MM.1S (cell line): ENCODE results near the gene FAM181A.

Experiments
- DNase-seq: peaks from one replicate; pipeline ENCODE4 v3.0.0-alpha.2; 2015
- H2AFZ ChIP-seq: fragments of 300-600 bp; sonication (generic); 2 replicates; pipeline ENCODE4 v1.6.0; 2016; ENCODE audit warnings: antibody characterized with exemption, low read length
- H3F3A ChIP-seq: fragments of 300-600 bp; sonication (generic); 2 replicates; pipeline ENCODE4 v1.6.1; 2016; ENCODE audit warnings: mild to moderate bottlenecking, antibody characterized with exemption, low read length, moderate library complexity, mixed read lengths; ENCODE audit not compliant: insufficient read depth
- H3K27ac ChIP-seq: fragments of 300-600 bp; sonication (generic); 2 replicates; pipeline ENCODE4 v1.5.1; 2016; ENCODE audit warnings: mild to moderate bottlenecking, low read length
- H3K27me3 ChIP-seq: fragments of 300-600 bp; sonication (generic); replicated peaks from 2 replicates; pipeline ENCODE4 v1.6.0; 2016; ENCODE audit warnings: low read length; ENCODE audit not compliant: insufficient read depth
- H3K36me3 ChIP-seq: fragments of 300-600 bp; sonication (generic); replicated peaks from 2 replicates; pipeline ENCODE4 v1.6.1; 2016; ENCODE audit warnings: mild to moderate bottlenecking, low read length, mixed read lengths; ENCODE audit not compliant: insufficient read depth
- H3K4me1 ChIP-seq: fragments of 300-600 bp; sonication (generic); 2 replicates; pipeline ENCODE4 v1.6.1; 2016; ENCODE audit warnings: low read length, mixed read lengths
- H3K4me2 ChIP-seq: fragments of 300-600 bp; sonication (generic); 2 replicates; pipeline ENCODE4 v1.6.0; 2016; ENCODE audit warnings: low read depth, low read length
- H3K4me3 ChIP-seq: fragments of 300-600 bp; sonication (generic); 2 replicates; pipeline ENCODE4 v1.5.1; 2016; ENCODE audit warnings: low read length, mixed read lengths
- H3K79me2 ChIP-seq: fragments of 300-600 bp; sonication (generic); 2 replicates; pipeline ENCODE4 v1.6.1; 2016; ENCODE audit warnings: mixed run types, low read length, mixed read lengths
- H3K9ac ChIP-seq: fragments of 300-600 bp; sonication (generic); 2 replicates; pipeline ENCODE4 v1.6.1; 2016; ENCODE audit warnings: low read length, mixed read lengths
- H3K9me2 ChIP-seq: fragments of 300-600 bp; sonication (generic); replicated peaks from 2 replicates; pipeline ENCODE4 v1.6.1; 2016; ENCODE audit warnings: mild to moderate bottlenecking, low read length, mixed read lengths; ENCODE audit not compliant: insufficient read depth
- H3K9me3 ChIP-seq: fragments of 300-600 bp; sonication (generic); replicated peaks from 2 replicates; pipeline ENCODE4 v1.6.1; 2016; ENCODE audit warnings: mild to moderate bottlenecking, low read length, mixed read lengths; ENCODE audit not compliant: insufficient read depth
- H4K20me1 ChIP-seq: fragments of 300-600 bp; sonication (generic); 2 replicates; pipeline ENCODE4 v1.6.1; 2016; ENCODE audit warnings: mild to moderate bottlenecking, low read length, moderate library complexity, mixed read lengths; ENCODE audit not compliant: insufficient read depth
- EZH2 ChIP-seq: fragments of 300-600 bp; sonication (generic); optimal IDR thresholded peaks from 2 replicates; pipeline ENCODE3; 2017; ENCODE audit warnings: low read depth, mild to moderate bottlenecking, antibody characterized with exemption, low read length, mixed read lengths
- EZH2phosphoT487 ChIP-seq: fragments of 300-600 bp; sonication (generic); IDR thresholded peaks from 2 replicates; pipeline ENCODE4 v1.6.1; 2018; ENCODE audit warnings: antibody characterized with exemption, low read length
- TF ChIP-seq, protein P1 (sequence below): fragments of 300-600 bp; sonication (generic); IDR thresholded peaks from 2 replicates; pipeline ENCODE4 v1.5.1; 2016; ENCODE audit warnings: antibody characterized with exemption, low read length, mixed read lengths

The FAM181A gene

DNA sequence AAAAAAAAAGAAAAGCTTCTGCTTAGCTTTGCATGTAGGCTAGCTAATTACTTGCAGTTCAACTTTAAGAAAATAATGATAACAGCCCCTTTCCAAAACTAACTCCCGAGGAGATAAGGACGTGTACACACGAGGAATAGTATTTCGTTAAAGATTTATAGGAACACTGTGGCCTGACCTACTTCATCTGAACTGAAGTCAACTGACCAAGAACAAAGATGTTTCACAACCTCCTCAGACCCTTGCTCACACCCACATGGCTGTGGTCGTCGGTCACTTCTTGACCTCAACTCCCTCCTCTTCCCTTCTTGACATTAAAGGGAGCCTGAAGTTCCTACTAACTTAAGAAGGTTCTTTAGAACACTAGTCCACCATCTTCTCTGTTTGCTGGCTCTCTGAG, 25.3 kb upstream of the FAM181A start:
- H3F3A ChIP-seq = no peaks in the 10 kb centered on the region
- H4K20me1 ChIP-seq = no peaks in the 10 kb centered on the region
- no peak overlapping the region for H3K27ac ChIP-seq
- H3K9ac ChIP-seq = no peak overlapping the region
- H3K79me2 ChIP-seq = no peaks in the 10 kb centered on the region
- no peak overlapping the region for H2AFZ ChIP-seq
- no peak for DNase-seq
- no peaks in the 10 kb centered on the region for H3K36me3 ChIP-seq
- H3K9me2 ChIP-seq = no peaks in the 10 kb centered on the region
- H3K4me2 ChIP-seq = no peak overlapping the region
- no peaks in the 10 kb centered on the region for H3K9me3 ChIP-seq
- H3K4me1 ChIP-seq = no peaks in the 10 kb centered on the region
- H3K27me3 ChIP-seq = no peaks in the 10 kb centered on the region
- H3K4me3 ChIP-seq = no peak overlapping the region
- no peak for TF ChIP-seq EZH2
- TF ChIP-seq, protein P1, sequence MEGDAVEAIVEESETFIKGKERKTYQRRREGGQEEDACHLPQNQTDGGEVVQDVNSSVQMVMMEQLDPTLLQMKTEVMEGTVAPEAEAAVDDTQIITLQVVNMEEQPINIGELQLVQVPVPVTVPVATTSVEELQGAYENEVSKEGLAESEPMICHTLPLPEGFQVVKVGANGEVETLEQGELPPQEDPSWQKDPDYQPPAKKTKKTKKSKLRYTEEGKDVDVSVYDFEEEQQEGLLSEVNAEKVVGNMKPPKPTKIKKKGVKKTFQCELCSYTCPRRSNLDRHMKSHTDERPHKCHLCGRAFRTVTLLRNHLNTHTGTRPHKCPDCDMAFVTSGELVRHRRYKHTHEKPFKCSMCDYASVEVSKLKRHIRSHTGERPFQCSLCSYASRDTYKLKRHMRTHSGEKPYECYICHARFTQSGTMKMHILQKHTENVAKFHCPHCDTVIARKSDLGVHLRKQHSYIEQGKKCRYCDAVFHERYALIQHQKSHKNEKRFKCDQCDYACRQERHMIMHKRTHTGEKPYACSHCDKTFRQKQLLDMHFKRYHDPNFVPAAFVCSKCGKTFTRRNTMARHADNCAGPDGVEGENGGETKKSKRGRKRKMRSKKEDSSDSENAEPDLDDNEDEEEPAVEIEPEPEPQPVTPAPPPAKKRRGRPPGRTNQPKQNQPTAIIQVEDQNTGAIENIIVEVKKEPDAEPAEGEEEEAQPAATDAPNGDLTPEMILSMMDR = no peak
- TF ChIP-seq EZH2phosphoT487 = no peak

DNA sequence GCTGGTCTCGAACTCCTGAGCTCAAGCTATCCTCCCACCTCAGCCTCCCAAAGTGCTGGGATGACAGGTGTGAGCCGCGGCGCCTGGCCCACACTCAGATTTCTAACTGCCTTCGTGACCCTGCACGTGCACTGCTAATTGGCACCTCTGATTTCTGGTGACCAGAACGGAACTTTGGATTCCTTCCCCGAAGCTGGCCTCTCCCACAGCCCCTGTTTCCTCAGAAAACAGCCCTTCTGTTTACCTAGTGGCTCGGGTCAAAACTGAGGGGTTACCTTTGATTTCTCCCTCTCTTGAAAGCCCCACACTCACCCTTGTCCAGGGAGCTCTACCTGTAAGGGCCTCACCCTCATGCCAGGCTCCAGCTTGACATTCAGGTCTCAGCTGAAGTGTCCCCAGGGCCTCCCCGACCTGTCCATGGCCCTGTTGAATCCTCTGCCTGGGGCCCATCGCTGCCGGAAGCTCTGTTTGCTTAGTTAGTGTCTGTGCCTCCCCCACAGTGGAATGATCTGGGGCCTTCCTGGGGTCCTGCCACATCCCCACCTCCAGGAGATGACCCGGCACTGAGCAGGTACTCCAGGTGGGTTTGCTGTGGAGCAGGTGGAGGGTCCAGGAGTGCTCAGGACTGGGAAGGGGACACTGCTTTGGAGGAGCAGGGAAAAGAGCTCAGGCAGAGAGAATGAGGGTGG, 24.4 kb upstream of the FAM181A start:
- Histone ChIP-seq H3K36me3 (no peaks in the 10 kb centered on the region), H2AFZ (no peak overlapping the region), H3K4me3 (no peak overlapping the region), H3K4me1 (no peaks in the 10 kb centered on the region), H3F3A (no peaks in the 10 kb centered on the region), H3K4me2 (no peak overlapping the region), H3K9me3 (no peaks in the 10 kb centered on the region), H3K27ac (no peak overlapping the region), H4K20me1 (no peaks in the 10 kb centered on the region), H3K9me2 (no peaks in the 10 kb centered on the region), H3K79me2 (no peaks in the 10 kb centered on the region), H3K27me3 (no peaks in the 10 kb centered on the region), H3K9ac (no peak overlapping the region)
- TF ChIP-seq EZH2phosphoT487 = no peak
- TF ChIP-seq EZH2 = no peak
- TF ChIP-seq, protein P1 = no peak
- no peak for DNase-seq

DNA sequence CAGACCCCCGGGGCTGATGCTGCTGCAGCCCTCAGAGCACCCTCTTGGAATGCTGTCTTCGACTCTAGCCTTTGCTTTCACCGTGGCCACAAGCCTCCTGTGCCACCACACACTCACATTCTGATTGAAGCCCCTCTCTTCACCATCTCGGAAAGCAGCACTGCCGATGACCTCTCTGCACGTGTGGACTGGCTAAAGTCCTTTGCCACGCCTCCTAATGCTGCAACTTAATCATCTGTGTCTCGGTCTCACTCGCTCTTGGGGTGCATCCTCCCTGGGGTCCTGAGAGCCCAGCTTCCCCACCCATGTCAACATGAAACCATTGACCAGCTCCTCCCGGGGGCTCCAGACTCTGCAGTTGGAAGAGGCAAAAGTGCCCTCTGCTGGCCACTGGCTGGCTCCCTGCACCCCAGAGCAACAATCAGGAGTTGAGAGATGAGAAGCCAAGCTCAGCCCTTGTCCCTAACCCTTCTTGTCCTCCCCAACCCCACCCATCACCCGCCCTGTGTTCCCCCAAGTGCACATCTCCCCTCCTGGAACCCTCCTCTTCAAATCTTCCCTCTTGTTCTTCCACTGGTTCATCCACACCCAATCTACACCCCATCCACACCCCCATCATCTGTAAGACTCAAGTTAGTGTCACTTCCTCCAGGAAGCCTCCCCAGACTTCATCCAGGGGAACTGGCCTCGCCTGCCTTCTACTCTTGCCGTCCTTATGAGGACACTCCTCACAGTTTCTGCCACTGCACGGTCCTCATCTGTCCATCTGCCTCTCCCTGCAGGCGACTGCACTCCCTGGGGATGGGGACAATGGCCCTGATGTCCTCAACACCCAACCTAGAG, 23.6 kb upstream of the FAM181A start:
- Histone ChIP-seq H3K4me2 (no peak overlapping the region), H3K4me1 (no peaks in the 10 kb centered on the region), H2AFZ (no peak overlapping the region), H3K79me2 (no peaks in the 10 kb centered on the region), H4K20me1 (no peaks in the 10 kb centered on the region), H3K27ac (no peak overlapping the region), H3K4me3 (no peak overlapping the region), H3K27me3 (no peaks in the 10 kb centered on the region), H3K36me3 (no peaks in the 10 kb centered on the region), H3K9ac (no peak overlapping the region), H3K9me3 (no peaks in the 10 kb centered on the region), H3K9me2 (no peaks in the 10 kb centered on the region), H3F3A (no peaks in the 10 kb centered on the region)
- no peak for DNase-seq
- TF ChIP-seq, protein P1 = 0 out of 2 replicates have a peak, but pooled peaks have one; percentile 13
- no peak for TF ChIP-seq EZH2phosphoT487
